ENCODE data around the gene FRMD1.

Gene FRMD1

GRCh38 chr6:168035098-168035660 is 43.8 kb downstream of the FRMD1 start (continued):
- TF ChIP-seq ZNF10 (tag by site-specific recombination; IDR thresholded peaks at IDR 0.05) (no peak), ZNF837 (tag by site-specific recombination; IDR thresholded peaks at IDR 0.05) (no peak), ZFP3 (tag by site-specific recombination; IDR thresholded peaks at IDR 0.05; ENCODE audit: low read depth) (no peak), ZNF510 (tag by site-specific recombination; IDR thresholded peaks at IDR 0.05; ENCODE audit: insufficient replicate concordance) (no peak), ZNF169 (tag by site-specific recombination; IDR thresholded peaks at IDR 0.05) (no peak), ZNF639 (tag by site-specific recombination; IDR thresholded peaks at IDR 0.05) (no peak), ZBTB48 (tag by site-specific recombination; IDR thresholded peaks at IDR 0.05) (no peak; the same call in 1 of the 2 replicates), ZNF521 (tag by site-specific recombination; IDR thresholded peaks at IDR 0.05) (no peak), ZNF341 (tag by site-specific recombination; IDR thresholded peaks at IDR 0.05; ENCODE audit: low read depth) (peak; percentile 96; the same call in 1 of the 2 replicates), ZNF677 (tag by site-specific recombination; IDR thresholded peaks at IDR 0.05) (no peak), ZNF707 (tag by site-specific recombination; IDR thresholded peaks at IDR 0.05) (no peak), REST (tag by site-specific recombination; IDR thresholded peaks at IDR 0.05) (no peak), ATF2 (tag by site-specific recombination; IDR thresholded peaks at IDR 0.05; ENCODE audit: low read depth) (no peak), ZNF157 (tag by site-specific recombination; IDR thresholded peaks at IDR 0.05) (no peak), SP3 (tag by site-specific recombination; IDR thresholded peaks at IDR 0.05) (peak; percentile 24; the same call in 1 of the 2 replicates), ZSCAN23 (tag by site-specific recombination; IDR thresholded peaks at IDR 0.05) (no peak), ZNF692 (tag by site-specific recombination; IDR thresholded peaks at IDR 0.05) (no peak), ZNF544 (tag by site-specific recombination; IDR thresholded peaks at IDR 0.05) (no peak), SETDB1 (IDR thresholded peaks at IDR 0.05; ENCODE audit: insufficient read length, low read length) (peak; percentile 49), IKZF3 (tag by site-specific recombination; IDR thresholded peaks at IDR 0.05) (peak; percentile 95), ZBTB1 (tag by site-specific recombination; IDR thresholded peaks at IDR 0.05) (no peak), KLF17 (tag by site-specific recombination; IDR thresholded peaks at IDR 0.05) (no peak), YY2 (tag by site-specific recombination; IDR thresholded peaks at IDR 0.05) (no peak), ZNF394 (tag by site-specific recombination; IDR thresholded peaks at IDR 0.05; ENCODE audit: borderline replicate concordance) (no peak), ZNF596 (tag by site-specific recombination; IDR thresholded peaks at IDR 0.05) (peak; percentile 31; the same call in 1 of the 2 replicates), ZNF501 (tag by site-specific recombination; IDR thresholded peaks at IDR 0.05) (no peak), PATZ1 (tag by site-specific recombination; IDR thresholded peaks at IDR 0.05) (no peak), FEZF1 (tag by site-specific recombination; IDR thresholded peaks at IDR 0.05) (no peak), ZFHX2 (tag by site-specific recombination; conservative IDR thresholded peaks at IDR 0.05) (no peak), ZNF324 (tag by site-specific recombination; IDR thresholded peaks at IDR 0.05) (0 out of 2 replicates have a peak, but pooled peaks have one; percentile 29), SCRT1 (tag by site-specific recombination; IDR thresholded peaks at IDR 0.05; ENCODE audit: borderline replicate concordance) (no peak)
